Stimulated activated naive B cell treated with anti-CD40 and anti-IgM and Interleukin-4, amounts not matched to agents 10 μg/mL and 1 μg/mL and 100 μg/mL, for 72 hours (primary cell): ENCODE measurements around the gene DIRAS1.
A peak's percentile ranks its signal among the peaks of the same experiment; 100 is the strongest.

Source experiments
- ATAC-seq, 2 donors: fragments of 150-1000 bp; cut with Tn5 transposase; replicated peaks; 2 replicates each; pipeline ENCODE4 v1.10.0; 2021; ENCODE audit warnings: moderate library complexity in 1 of 2
- DNase-seq: peaks from one replicate; pipeline ENCODE4 v3.0.0; 2021
- H3K27ac Mint-ChIP-seq: one replicate; pipeline ENCODE4 v1.8.0; 2022; ENCODE audit warnings: mild to moderate bottlenecking, mixed read lengths
- H3K27me3 Mint-ChIP-seq, 2 donors: one replicate each; pipeline ENCODE4 v1.8.0; 2022; ENCODE audit warnings: mixed read lengths in 2 of 2
- H3K36me3 Mint-ChIP-seq, 2 donors: one replicate each; pipeline ENCODE4 v1.8.0; 2022; ENCODE audit warnings: mixed read lengths in 2 of 2, mild to moderate bottlenecking in 1 of 2
- H3K4me1 Mint-ChIP-seq, 2 donors: one replicate each; pipeline ENCODE4 v1.8.0; 2022; ENCODE audit warnings: mixed read lengths in 2 of 2, mild to moderate bottlenecking in 1 of 2
- H3K4me3 Mint-ChIP-seq, 2 donors: one replicate each; pipeline ENCODE4 v1.8.0; 2022; ENCODE audit warnings: mild to moderate bottlenecking in 2 of 2, mixed read lengths in 2 of 2, moderate library complexity in 1 of 2
- H3K9me3 Mint-ChIP-seq, 2 donors: one replicate each; pipeline ENCODE4 v1.8.0; 2022; ENCODE audit warnings: mixed read lengths in 2 of 2, mild to moderate bottlenecking in 1 of 2

The DIRAS1 gene

GRCh38 chr19:2720777-2721569 lies at the start of gene DIRAS1:
Gene DIRAS1, minus strand, starts transcription at chr19:2721372. Its CDS starts 3,566 bp downstream, at chr19:2717806.
- Mint-ChIP-seq H3K27me3 (peaks cover 4 to 8% of the 10 kb centered on the region in 2 donors), H3K27ac (peak within 1 kb of the TSS; percentile 62), H3K9me3 (peaks cover under 1% of the 10 kb centered on the region in 2 donors), H3K36me3 (peaks cover under 1% of the 10 kb centered on the region in 2 donors), H3K4me3 (peak within 1 kb of the TSS; percentile 71 to 81), H3K4me1 (peaks cover 15 to 33% of the 10 kb centered on the region in 2 donors)
- DNase-seq (no peak), ATAC-seq (peak; percentile 41 to 57)

- peaks cover 26 to 30% of the 10 kb centered on the region in 2 donors for H3K36me3 Mint-ChIP-seq
- no peaks in the 10 kb centered on the region for H3K9me3 Mint-ChIP-seq
- ATAC-seq (no peak), DNase-seq (no peak)
- H3K27me3 Mint-ChIP-seq = no peaks in the 10 kb centered on the region
- H3K4me1 Mint-ChIP-seq = peaks cover 20 to 33% of the 10 kb centered on the region in 2 donors
- H3K4me3 Mint-ChIP-seq = no peak overlapping the region
- peak overlapping the region; percentile 37 for H3K27ac Mint-ChIP-seq
These were observed 49.2 kb upstream of the DIRAS1 start for GRCh38 chr19:2770055-2771013.

GRCh38 chr19:2769218-2769617 lies 48.0 kb upstream of the DIRAS1 start:
- H3K9me3 Mint-ChIP-seq = no peaks in the 10 kb centered on the region
- peaks cover 28 to 29% of the 10 kb centered on the region in 2 donors for H3K36me3 Mint-ChIP-seq
- no peaks in the 10 kb centered on the region for H3K27me3 Mint-ChIP-seq
- peak overlapping the region; percentile 42 for H3K27ac Mint-ChIP-seq
- DNase-seq = no peak
- ATAC-seq = no peak
- peaks cover 12 to 21% of the 10 kb centered on the region in 2 donors for H3K4me1 Mint-ChIP-seq
- no peak overlapping the region for H3K4me3 Mint-ChIP-seq

- no peaks in the 10 kb centered on the region for H3K27me3 Mint-ChIP-seq
- no peak for ATAC-seq
- H3K9me3 Mint-ChIP-seq = no peaks in the 10 kb centered on the region
- peaks cover 24 to 29% of the 10 kb centered on the region in 2 donors for H3K36me3 Mint-ChIP-seq
- H3K4me1 Mint-ChIP-seq = peaks cover 8 to 20% of the 10 kb centered on the region in 2 donors
- H3K27ac Mint-ChIP-seq = no peak overlapping the region
- no peak for DNase-seq
- no peak overlapping the region for H3K4me3 Mint-ChIP-seq
These were observed 47.4 kb upstream of the DIRAS1 start for GRCh38 chr19:2768365-2769132.

GRCh38 chr19:2767688-2768087 lies 46.5 kb upstream of the DIRAS1 start:
- DNase-seq (no peak), ATAC-seq (no peak)
- peaks cover 8 to 20% of the 10 kb centered on the region in 2 donors for H3K4me1 Mint-ChIP-seq
- H3K27me3 Mint-ChIP-seq = no peaks in the 10 kb centered on the region
- H3K4me3 Mint-ChIP-seq = no peak overlapping the region
- no peak overlapping the region for H3K27ac Mint-ChIP-seq
- H3K9me3 Mint-ChIP-seq = no peaks in the 10 kb centered on the region
- H3K36me3 Mint-ChIP-seq = peaks cover 27 to 36% of the 10 kb centered on the region in 2 donors

GRCh38 chr19:2766594-2767372 lies 45.6 kb upstream of the DIRAS1 start:
- peaks cover 2 to 20% of the 10 kb centered on the region in 2 donors for H3K4me1 Mint-ChIP-seq
- no peaks in the 10 kb centered on the region for H3K9me3 Mint-ChIP-seq
- H3K27ac Mint-ChIP-seq = no peak overlapping the region
- no peak for ATAC-seq
- no peak overlapping the region for H3K4me3 Mint-ChIP-seq
- H3K36me3 Mint-ChIP-seq = peaks cover 28 to 39% of the 10 kb centered on the region in 2 donors
- no peak for DNase-seq
- H3K27me3 Mint-ChIP-seq = no peaks in the 10 kb centered on the region

- peaks cover 2 to 13% of the 10 kb centered on the region in 2 donors for H3K4me1 Mint-ChIP-seq
- DNase-seq = no peak
- peaks cover 38 to 47% of the 10 kb centered on the region in 2 donors for H3K36me3 Mint-ChIP-seq
- H3K9me3 Mint-ChIP-seq = no peaks in the 10 kb centered on the region
- H3K27ac Mint-ChIP-seq = no peak overlapping the region
- H3K4me3 Mint-ChIP-seq = no peak overlapping the region
- no peaks in the 10 kb centered on the region for H3K27me3 Mint-ChIP-seq
- no peak for ATAC-seq
These were observed 44.2 kb upstream of the DIRAS1 start for GRCh38 chr19:2765376-2765775.

- H3K27ac Mint-ChIP-seq = no peak overlapping the region
- H3K9me3 Mint-ChIP-seq = no peaks in the 10 kb centered on the region
- H3K27me3 Mint-ChIP-seq = no peaks in the 10 kb centered on the region
- no peak overlapping the region for H3K4me3 Mint-ChIP-seq
- DNase-seq = no peak
- H3K4me1 Mint-ChIP-seq = peaks cover 2 to 8% of the 10 kb centered on the region in 2 donors
- no peak for ATAC-seq
- peaks cover 41 to 47% of the 10 kb centered on the region in 2 donors for H3K36me3 Mint-ChIP-seq
These were observed 43.8 kb upstream of the DIRAS1 start for GRCh38 chr19:2764945-2765344.

GRCh38 chr19:2763687-2764086 lies 42.5 kb upstream of the DIRAS1 start:
- H3K27ac Mint-ChIP-seq = no peak overlapping the region
- no peaks in the 10 kb centered on the region for H3K9me3 Mint-ChIP-seq
- H3K4me3 Mint-ChIP-seq = no peak overlapping the region
- ATAC-seq (no peak), DNase-seq (no peak)
- no peaks in the 10 kb centered on the region for H3K27me3 Mint-ChIP-seq
- peaks cover 51 to 53% of the 10 kb centered on the region in 2 donors for H3K36me3 Mint-ChIP-seq
- H3K4me1 Mint-ChIP-seq = peaks cover 0 to 7% of the 10 kb centered on the region in 2 donors

- no peak for DNase-seq
- H3K9me3 Mint-ChIP-seq = no peaks in the 10 kb centered on the region
- H3K27ac Mint-ChIP-seq = peak overlapping the region; percentile 56
- no peak for ATAC-seq
- H3K4me3 Mint-ChIP-seq = no peak overlapping the region
- no peaks in the 10 kb centered on the region for H3K27me3 Mint-ChIP-seq
- H3K36me3 Mint-ChIP-seq = peaks cover 52 to 59% of the 10 kb centered on the region in 2 donors
- H3K4me1 Mint-ChIP-seq = peaks cover 0 to 8% of the 10 kb centered on the region in 2 donors
These were observed 41.8 kb upstream of the DIRAS1 start for GRCh38 chr19:2762783-2763496.

- peaks cover 53 to 61% of the 10 kb centered on the region in 2 donors for H3K36me3 Mint-ChIP-seq
- H3K4me1 Mint-ChIP-seq = peaks cover 2 to 16% of the 10 kb centered on the region in 2 donors
- no peaks in the 10 kb centered on the region for H3K9me3 Mint-ChIP-seq
- DNase-seq (no peak), ATAC-seq (no peak)
- H3K27ac Mint-ChIP-seq = peak overlapping the region; percentile 56
- no peaks in the 10 kb centered on the region for H3K27me3 Mint-ChIP-seq
- no peak overlapping the region for H3K4me3 Mint-ChIP-seq
These were observed 41.0 kb upstream of the DIRAS1 start for GRCh38 chr19:2761876-2762782.

- Mint-ChIP-seq H3K4me1 (peaks cover 2 to 16% of the 10 kb centered on the region in 2 donors), H3K27me3 (no peaks in the 10 kb centered on the region), H3K36me3 (peaks cover 53 to 58% of the 10 kb centered on the region in 2 donors), H3K4me3 (no peak overlapping the region), H3K27ac (no peak overlapping the region), H3K9me3 (no peaks in the 10 kb centered on the region)
- DNase-seq = no peak
- no peak for ATAC-seq
These were observed 40.1 kb upstream of the DIRAS1 start for GRCh38 chr19:2761309-2761677.
